ENCODE data around the gene BCAM. TPM values are rescaled to one million over a fixed set of nuclear protein-coding genes. Genes with fewer than 3 reads are reported as not detected.

BCAM gene
- total and polyA plus RNA-seq, 2 donors (not counting 1 experiment from before 2014, with no cell fraction given) = 12.2 to 20.3 TPM

DNA sequence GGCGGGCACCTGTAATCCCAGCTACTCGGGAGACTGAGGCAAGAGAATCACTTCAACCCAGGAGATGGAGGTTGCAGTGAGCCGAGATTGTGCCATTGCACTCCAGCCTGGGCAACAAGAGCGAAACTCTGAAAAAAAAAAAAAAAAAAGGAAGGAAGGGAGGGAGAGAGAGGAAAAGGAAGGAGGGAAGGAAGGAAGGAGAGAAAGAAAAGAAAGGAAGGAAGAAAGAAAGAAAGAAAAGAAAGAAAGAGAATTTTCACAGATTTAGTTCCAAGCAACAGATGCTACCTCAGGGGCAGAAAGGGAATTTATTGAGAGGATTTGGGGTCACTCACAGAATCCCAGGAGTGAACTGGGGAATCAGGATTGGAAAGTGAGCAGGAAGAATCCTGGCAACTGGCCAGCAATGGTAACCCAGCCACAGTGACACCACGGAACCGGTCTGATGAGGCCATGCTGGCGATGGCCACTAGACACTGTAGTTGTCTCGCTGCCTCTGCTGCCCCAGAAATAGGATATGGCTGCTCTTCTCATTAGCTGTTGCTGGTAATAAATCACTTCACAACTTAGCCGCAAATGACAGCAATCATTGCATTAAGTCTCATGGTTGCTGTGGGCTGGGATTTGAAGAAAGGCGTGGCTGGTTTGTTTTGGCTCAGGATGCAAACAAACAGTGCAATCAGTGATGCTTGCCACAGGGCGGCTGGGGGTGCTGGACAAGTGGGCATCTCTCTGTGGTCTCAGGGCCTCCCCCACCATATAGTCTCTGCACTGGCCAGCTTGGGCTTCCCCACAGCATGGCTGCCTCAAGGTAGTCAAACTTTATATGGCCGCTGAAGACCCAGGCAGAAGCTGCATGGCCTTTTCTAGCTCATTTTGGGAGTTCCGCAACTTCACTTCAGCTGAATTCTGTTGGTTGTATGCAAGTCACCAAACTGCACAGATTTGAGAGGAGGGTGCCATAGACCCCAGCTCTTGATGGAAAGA is 5.2 kb upstream of the BCAM start:
- H3K27me3 ChIP-seq (ENCODE audit: control insufficient read depth, insufficient read depth, low read length) = no peaks in the 10 kb centered on the region
- H3K27ac ChIP-seq (ENCODE audit: insufficient read depth, low read length) = no peak overlapping the region
- H3K36me3 ChIP-seq (ENCODE audit: control insufficient read depth, insufficient read depth, low read length) = no peaks in the 10 kb centered on the region
- no peaks in the 10 kb centered on the region for H3K9me3 ChIP-seq (ENCODE audit: control insufficient read depth, insufficient read depth, low read depth, low read length)
- H3K79me2 ChIP-seq (ENCODE audit: control insufficient read depth, insufficient read depth, low read length) = no peaks in the 10 kb centered on the region
- H3K4me2 ChIP-seq (ENCODE audit: extremely low read depth, insufficient read depth, low read length) = no peak overlapping the region
- no peaks in the 10 kb centered on the region for H4K20me1 ChIP-seq (ENCODE audit: control insufficient read depth, extremely low read depth, insufficient read depth, low read length)
- no peak overlapping the region for H3K9ac ChIP-seq (ENCODE audit: insufficient read depth, low read length)
- no peak for DNase-seq (ENCODE audit: low read depth in 2 of 2)
- no peak for TF ChIP-seq EZH2 (IDR thresholded peaks at IDR 0.05; ENCODE audit: low read length, missing control alignments)
- TF ChIP-seq CTCF (conservative IDR thresholded peaks at IDR 0.05 in 1 of 2, IDR thresholded peaks at IDR 0.05 in 1 of 2; ENCODE audit: low read depth in 1 of 2, low read length in 2 of 2) = no peak
- H3K4me1 ChIP-seq (ENCODE audit: control insufficient read depth, extremely low read depth, insufficient read depth, low read length) = peaks cover 6% of the 10 kb centered on the region
- H3K4me3 ChIP-seq (replicated peaks in 1 of 4; ENCODE audit: control extremely low read depth in 1 of 4, insufficient read depth in 1 of 4, low read depth in 3 of 4, low read length in 4 of 4) = no peak overlapping the region
- no peak overlapping the region for H2AFZ ChIP-seq (ENCODE audit: low read length)

GRCh38 chr19:44806291-44806690 is 2.6 kb upstream of the BCAM start:
- no peak for TF ChIP-seq EZH2 (IDR thresholded peaks at IDR 0.05; ENCODE audit: low read length, missing control alignments)
- Histone ChIP-seq H3K36me3 (ENCODE audit: control insufficient read depth, insufficient read depth, low read length) (no peaks in the 10 kb centered on the region), H4K20me1 (ENCODE audit: control insufficient read depth, extremely low read depth, insufficient read depth, low read length) (no peaks in the 10 kb centered on the region), H3K27me3 (ENCODE audit: control insufficient read depth, insufficient read depth, low read length) (no peaks in the 10 kb centered on the region), H3K79me2 (ENCODE audit: control insufficient read depth, insufficient read depth, low read length) (no peaks in the 10 kb centered on the region), H3K27ac (ENCODE audit: insufficient read depth, low read length) (no peak overlapping the region), H2AFZ (ENCODE audit: low read length) (no peak overlapping the region), H3K4me3 (replicated peaks in 1 of 4; ENCODE audit: control extremely low read depth in 1 of 4, insufficient read depth in 1 of 4, low read depth in 3 of 4, low read length in 4 of 4) (no peak overlapping the region), H3K9ac (ENCODE audit: insufficient read depth, low read length) (no peak overlapping the region), H3K4me1 (ENCODE audit: control insufficient read depth, extremely low read depth, insufficient read depth, low read length) (peaks cover 11% of the 10 kb centered on the region), H3K4me2 (ENCODE audit: extremely low read depth, insufficient read depth, low read length) (no peak overlapping the region), H3K9me3 (ENCODE audit: control insufficient read depth, insufficient read depth, low read depth, low read length) (no peaks in the 10 kb centered on the region)
- DNase-seq (ENCODE audit: low read depth in 2 of 2) = no peak

GRCh38 chr19:44807162-44807561 is 1.7 kb upstream of the BCAM start:
- no peaks in the 10 kb centered on the region for H3K79me2 ChIP-seq (ENCODE audit: control insufficient read depth, insufficient read depth, low read length)
- no peak overlapping the region for H3K4me2 ChIP-seq (ENCODE audit: extremely low read depth, insufficient read depth, low read length)
- DNase-seq (ENCODE audit: low read depth in 2 of 2) = no peak
- H2AFZ ChIP-seq (ENCODE audit: low read length) = no peak overlapping the region
- H4K20me1 ChIP-seq (ENCODE audit: control insufficient read depth, extremely low read depth, insufficient read depth, low read length) = no peaks in the 10 kb centered on the region
- H3K9ac ChIP-seq (ENCODE audit: insufficient read depth, low read length) = no peak overlapping the region
- no peak overlapping the region for H3K27ac ChIP-seq (ENCODE audit: insufficient read depth, low read length)
- TF ChIP-seq CTCF (conservative IDR thresholded peaks at IDR 0.05 in 1 of 2, IDR thresholded peaks at IDR 0.05 in 1 of 2; ENCODE audit: low read depth in 1 of 2, low read length in 2 of 2) = no peak
- no peak for TF ChIP-seq EZH2 (IDR thresholded peaks at IDR 0.05; ENCODE audit: low read length, missing control alignments)
- H3K27me3 ChIP-seq (ENCODE audit: control insufficient read depth, insufficient read depth, low read length) = no peaks in the 10 kb centered on the region
- H3K4me1 ChIP-seq (ENCODE audit: control insufficient read depth, extremely low read depth, insufficient read depth, low read length) = peaks cover 11% of the 10 kb centered on the region
- no peaks in the 10 kb centered on the region for H3K36me3 ChIP-seq (ENCODE audit: control insufficient read depth, insufficient read depth, low read length)
- no peaks in the 10 kb centered on the region for H3K9me3 ChIP-seq (ENCODE audit: control insufficient read depth, insufficient read depth, low read depth, low read length)
- no peak overlapping the region for H3K4me3 ChIP-seq (replicated peaks in 1 of 4; ENCODE audit: control extremely low read depth in 1 of 4, insufficient read depth in 1 of 4, low read depth in 3 of 4, low read length in 4 of 4)
